GM06990 (cell line): Measurements from ENCODE around the gene LAGE3.

Source experiments
- DNase-seq: peaks from one replicate; pipeline ENCODE4 v3.0.0-alpha.2; 2011; ENCODE audit not compliant: insufficient read length; ENCODE audit errors: extremely low read depth
- H3K27me3 ChIP-seq: replicated peaks from 2 replicates; pipeline ENCODE4 v1.6.0; 2011; ENCODE audit warnings: low read length; ENCODE audit not compliant: control insufficient read depth, insufficient read depth
- H3K36me3 ChIP-seq: 2 replicates; pipeline ENCODE4 v1.5.1; 2011; ENCODE audit warnings: low read length; ENCODE audit not compliant: control insufficient read depth, insufficient read depth
- H3K4me3 ChIP-seq: replicated peaks from 2 replicates; pipeline ENCODE4 v1.5.1; 2011; ENCODE audit warnings: low read depth, mild to moderate bottlenecking, control low read depth, low read length
- TF ChIP-seq, protein P1 (sequence below): IDR thresholded peaks from 2 replicates; pipeline ENCODE4 v1.5.1; 2011; ENCODE audit warnings: low read length, control low read depth, mild to moderate bottlenecking, inconsistent platforms; ENCODE audit not compliant: insufficient read depth, poor library complexity, severe bottlenecking

The LAGE3 gene

DNA sequence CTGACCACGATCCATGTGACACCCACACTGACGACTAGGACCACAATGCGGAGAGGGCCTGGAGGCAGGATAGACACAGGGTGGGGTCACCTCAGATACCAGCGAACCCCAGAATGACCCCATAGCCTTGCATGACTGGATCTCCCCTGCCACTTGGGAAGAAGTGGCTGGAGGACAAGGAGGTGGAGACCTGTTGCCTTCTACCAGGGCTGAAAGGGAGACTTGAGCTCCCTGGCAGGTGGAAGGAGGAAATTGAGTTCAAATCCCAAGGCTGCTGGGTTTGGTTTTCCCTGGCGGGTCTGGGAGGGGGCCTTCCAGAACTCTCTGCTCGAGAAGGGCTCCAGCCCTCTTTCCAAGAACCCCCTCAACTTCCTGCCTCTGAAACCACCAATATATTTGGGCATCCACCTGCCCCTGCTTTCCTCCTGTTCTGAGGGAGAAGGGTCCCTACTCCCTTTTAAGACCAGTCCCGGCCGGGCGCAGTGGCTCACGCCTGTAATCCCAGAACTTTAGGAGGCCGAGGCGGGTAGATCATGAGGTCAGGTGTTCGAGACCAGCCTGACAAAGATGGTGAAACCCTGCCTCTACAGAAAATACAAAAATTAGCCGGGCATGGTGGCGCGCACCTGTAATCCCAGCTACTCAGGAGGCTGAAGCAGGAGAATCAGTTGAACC is 33.9 kb upstream of the LAGE3 start:
- TF ChIP-seq, protein P1, sequence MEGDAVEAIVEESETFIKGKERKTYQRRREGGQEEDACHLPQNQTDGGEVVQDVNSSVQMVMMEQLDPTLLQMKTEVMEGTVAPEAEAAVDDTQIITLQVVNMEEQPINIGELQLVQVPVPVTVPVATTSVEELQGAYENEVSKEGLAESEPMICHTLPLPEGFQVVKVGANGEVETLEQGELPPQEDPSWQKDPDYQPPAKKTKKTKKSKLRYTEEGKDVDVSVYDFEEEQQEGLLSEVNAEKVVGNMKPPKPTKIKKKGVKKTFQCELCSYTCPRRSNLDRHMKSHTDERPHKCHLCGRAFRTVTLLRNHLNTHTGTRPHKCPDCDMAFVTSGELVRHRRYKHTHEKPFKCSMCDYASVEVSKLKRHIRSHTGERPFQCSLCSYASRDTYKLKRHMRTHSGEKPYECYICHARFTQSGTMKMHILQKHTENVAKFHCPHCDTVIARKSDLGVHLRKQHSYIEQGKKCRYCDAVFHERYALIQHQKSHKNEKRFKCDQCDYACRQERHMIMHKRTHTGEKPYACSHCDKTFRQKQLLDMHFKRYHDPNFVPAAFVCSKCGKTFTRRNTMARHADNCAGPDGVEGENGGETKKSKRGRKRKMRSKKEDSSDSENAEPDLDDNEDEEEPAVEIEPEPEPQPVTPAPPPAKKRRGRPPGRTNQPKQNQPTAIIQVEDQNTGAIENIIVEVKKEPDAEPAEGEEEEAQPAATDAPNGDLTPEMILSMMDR, result no peak
- no peak for DNase-seq

DNA sequence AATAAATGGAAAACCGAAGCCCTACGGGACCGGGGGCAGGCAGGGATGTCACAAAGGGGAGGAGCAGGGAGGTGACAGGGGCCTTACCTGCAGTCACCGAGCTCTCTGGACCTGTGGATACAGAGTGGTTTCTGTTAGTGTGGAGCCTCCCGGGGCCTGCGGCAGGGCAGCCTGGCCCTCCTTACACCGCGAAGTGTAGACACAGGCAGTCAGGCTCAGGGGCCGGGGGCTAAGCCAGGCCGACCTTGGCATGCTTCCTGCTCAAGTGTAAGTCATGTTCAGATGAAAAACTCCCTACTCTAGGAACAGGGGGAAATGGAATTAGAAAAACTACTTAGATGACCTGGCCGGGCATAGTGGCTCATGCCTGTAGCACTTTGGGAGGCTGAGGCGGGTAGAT is 32.7 kb upstream of the LAGE3 start:
- Histone ChIP-seq H3K36me3 (no peaks in the 10 kb centered on the region; the same call in 1 of the 2 replicates), H3K27me3 (no peaks in the 10 kb centered on the region), H3K4me3 (no peak overlapping the region)
- DNase-seq, result no peak
- TF ChIP-seq, protein P1, result no peak

More for the DNA sequence above, 33.9 kb upstream of the LAGE3 start:
- no peak overlapping the region for H3K4me3 ChIP-seq
- H3K36me3 ChIP-seq, result no peaks in the 10 kb centered on the region; the same call in 1 of the 2 replicates
- no peaks in the 10 kb centered on the region for H3K27me3 ChIP-seq

DNA sequence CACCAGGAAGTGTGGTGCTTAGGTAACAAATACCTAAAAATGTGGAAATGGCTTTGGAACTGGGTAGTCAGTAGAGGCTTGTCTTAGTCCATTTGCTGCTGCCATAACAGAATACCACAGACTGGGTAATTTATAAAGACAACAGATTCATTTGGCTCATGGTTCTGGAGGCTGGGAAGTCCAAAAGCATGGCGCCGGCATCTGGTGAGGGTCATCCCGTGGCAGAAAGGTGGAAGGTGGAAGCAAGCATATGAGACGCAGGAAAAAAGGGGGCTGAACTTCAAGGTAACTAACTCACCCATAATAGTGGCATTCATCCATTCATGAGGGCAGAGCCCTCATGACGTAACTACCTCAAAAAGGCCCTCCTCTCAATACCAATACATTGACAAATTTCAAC is 30.4 kb upstream of the LAGE3 start:
- Histone ChIP-seq H3K36me3 (no peaks in the 10 kb centered on the region; the same call in 1 of the 2 replicates), H3K4me3 (no peak overlapping the region), H3K27me3 (no peaks in the 10 kb centered on the region)
- DNase-seq, result no peak
- TF ChIP-seq, protein P1, result no peak

DNA sequence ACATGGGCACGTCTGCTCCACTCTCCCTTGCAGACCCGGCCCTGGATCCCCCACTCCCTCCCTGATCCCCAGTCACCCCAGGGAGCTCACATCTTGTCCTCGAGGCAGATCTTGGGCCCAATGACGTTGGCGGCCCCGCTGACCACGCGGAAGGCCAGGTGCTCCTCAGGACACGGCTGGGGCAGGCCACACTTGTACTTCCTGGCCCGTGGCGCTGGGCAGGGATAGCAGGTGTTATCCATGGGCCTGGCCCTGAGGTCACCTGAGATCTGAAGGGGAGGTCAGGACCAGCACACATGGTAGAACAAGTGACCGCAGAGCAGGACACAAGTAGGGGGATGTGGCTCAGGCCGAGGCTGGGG is 29.3 kb upstream of the LAGE3 start:
- no peak overlapping the region for H3K4me3 ChIP-seq
- H3K36me3 ChIP-seq, result no peaks in the 10 kb centered on the region; the same call in 1 of the 2 replicates
- no peak for DNase-seq
- TF ChIP-seq, protein P1, result no peak
- no peaks in the 10 kb centered on the region for H3K27me3 ChIP-seq

DNA sequence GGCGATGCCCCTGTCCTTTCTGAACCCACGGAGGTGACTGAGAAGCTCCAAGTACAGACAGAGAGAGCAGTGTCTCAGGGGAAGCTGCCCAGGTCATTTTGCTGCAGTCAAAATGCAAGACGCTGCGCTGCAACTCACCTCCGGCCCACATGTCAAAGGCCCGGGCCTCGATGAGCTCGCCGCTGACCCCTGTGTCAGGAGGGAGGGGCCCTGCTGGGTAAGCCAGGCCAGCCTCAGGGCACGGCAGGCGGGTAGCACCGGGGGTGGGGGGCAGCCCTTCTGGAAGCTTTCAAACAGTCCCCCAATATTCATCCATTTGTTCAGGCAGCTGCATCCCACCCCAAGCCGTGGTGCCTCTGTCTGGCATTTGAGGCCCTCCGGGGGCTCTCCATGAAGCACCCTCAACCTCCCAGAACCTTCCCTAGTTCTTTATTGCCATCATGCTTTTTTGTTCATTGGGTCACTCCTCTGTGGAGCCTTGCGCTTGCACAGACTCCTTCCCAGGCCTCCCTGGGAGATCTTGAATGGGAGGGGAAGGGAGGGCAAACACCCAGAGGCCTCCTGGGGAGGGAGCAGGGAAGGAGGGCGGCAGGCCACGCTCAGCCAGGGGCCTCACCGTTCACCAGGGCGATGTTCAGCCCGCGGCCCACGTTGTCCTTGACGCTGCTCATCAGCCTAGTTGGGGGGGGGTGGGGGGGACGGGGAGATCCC is 28.7 kb upstream of the LAGE3 start:
- DNase-seq, result no peak
- H3K4me3 ChIP-seq, result no peak overlapping the region
- H3K27me3 ChIP-seq, result no peaks in the 10 kb centered on the region
- no peaks in the 10 kb centered on the region; the same call in 1 of the 2 replicates for H3K36me3 ChIP-seq
- TF ChIP-seq, protein P1, result no peak
